GM20000 (cell line): ENCODE data around the gene NR1I2.

Experiments
- DNase-seq: peaks from one replicate; pipeline ENCODE4 v3.0.0; 2012; ENCODE audit warnings: low spot score
- CTCF ChIP-seq: IDR thresholded peaks from 2 replicates; pipeline ENCODE4 v1.5.1; 2012; ENCODE audit warnings: mild to moderate bottlenecking, control low read depth; ENCODE audit errors: extremely low read depth, missing control alignments

Gene NR1I2

GRCh38 chr3:119779731-119780383 lies 2.0 kb upstream of the NR1I2 start:
- no peak for DNase-seq
- TF ChIP-seq CTCF: no peak

GRCh38 chr3:119782460-119782859 lies 559 bp downstream of the NR1I2 start:
- no peak for TF ChIP-seq CTCF
- DNase-seq: no peak

GRCh38 chr3:119783255-119783654 lies 1.4 kb downstream of the NR1I2 start:
- no peak for DNase-seq
- TF ChIP-seq CTCF: no peak

GRCh38 chr3:119783883-119784282 lies 2.0 kb downstream of the NR1I2 start:
- DNase-seq: no peak
- TF ChIP-seq CTCF: no peak

GRCh38 chr3:119786409-119786808 lies 4.5 kb downstream of the NR1I2 start:
- no peak for DNase-seq
- TF ChIP-seq CTCF: no peak

- no peak for DNase-seq
- TF ChIP-seq CTCF: no peak
Observed at GRCh38 chr3:119790369-119790768, 8.5 kb downstream of the NR1I2 start.

GRCh38 chr3:119792270-119792669 lies 10.4 kb downstream of the NR1I2 start:
- TF ChIP-seq CTCF: no peak
- no peak for DNase-seq
